GM21786 (cell line): ENCODE data around the gene GPR107.

ENCODE experiments used
- ATAC-seq: cut with Tn5 transposase; IDR thresholded peaks from one replicate; pipeline ENCODE4 v1.9.1; 2021; ENCODE audit not compliant: unreplicated experiment

The GPR107 gene

DNA sequence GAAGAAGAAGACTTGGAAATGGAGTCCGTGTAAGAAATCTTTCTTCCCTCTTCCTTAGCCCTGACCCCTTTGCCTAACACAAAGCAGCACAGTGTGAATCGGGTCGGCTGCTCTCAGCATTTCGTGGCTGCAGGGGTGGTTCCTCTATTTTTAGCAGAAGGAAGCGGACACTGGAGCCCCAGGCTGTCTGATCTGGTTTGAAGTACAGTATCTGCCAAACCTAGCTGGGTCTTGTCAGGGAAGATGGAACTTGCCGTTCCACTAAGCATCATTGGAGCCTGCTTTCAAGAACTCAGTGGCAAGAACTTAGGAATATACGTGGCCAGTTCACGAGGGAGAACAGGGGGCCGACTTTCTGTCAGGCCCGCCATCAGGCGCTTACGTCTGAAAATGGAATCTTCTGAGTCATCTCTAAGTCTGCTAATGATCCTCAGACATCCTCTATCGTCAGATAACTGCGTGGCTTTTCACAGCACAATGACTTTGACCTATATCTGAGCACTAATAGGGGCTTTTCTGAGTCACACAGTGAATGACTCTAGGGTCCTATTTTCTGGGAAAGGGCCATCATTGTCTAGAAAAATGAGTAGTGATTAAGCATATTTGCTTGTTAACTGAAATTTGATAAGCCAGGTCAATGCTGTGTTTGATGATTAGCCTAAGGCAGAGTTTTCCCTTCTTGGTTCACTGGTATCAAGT lies 75.2 kb downstream of the GPR107 start:
- ATAC-seq = peak; percentile 60

DNA sequence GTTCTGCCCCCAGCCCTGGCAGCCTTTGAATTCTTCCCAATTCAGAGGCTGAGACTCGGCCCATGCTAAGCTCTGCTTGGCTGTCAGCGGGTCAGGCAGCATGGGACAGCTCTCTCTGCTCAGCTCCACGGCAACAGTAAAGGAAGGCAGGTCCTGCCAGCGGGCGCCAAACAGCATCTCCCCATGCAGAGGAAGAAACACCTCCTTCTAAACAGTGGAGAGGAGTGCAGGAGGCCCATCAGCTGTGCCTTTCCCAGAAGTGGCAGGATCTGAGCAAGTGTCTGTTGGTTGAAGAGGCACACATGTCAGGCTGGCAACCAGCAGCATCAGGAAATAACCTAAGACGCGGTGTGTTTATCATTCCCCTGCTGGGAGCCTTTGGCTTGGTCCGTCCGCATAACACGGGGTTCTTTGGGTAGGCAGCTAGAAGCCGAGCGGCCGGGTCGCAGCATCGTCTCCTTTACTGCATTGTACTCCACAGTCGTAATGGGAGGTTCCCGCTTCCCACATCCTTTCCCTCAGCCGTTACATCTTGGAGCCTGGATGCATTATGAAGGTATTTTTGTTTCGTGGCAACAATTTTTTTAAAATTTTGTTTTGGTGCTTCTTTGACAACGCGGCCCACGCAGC lies 75.8 kb downstream of the GPR107 start:
- ATAC-seq = no peak

DNA sequence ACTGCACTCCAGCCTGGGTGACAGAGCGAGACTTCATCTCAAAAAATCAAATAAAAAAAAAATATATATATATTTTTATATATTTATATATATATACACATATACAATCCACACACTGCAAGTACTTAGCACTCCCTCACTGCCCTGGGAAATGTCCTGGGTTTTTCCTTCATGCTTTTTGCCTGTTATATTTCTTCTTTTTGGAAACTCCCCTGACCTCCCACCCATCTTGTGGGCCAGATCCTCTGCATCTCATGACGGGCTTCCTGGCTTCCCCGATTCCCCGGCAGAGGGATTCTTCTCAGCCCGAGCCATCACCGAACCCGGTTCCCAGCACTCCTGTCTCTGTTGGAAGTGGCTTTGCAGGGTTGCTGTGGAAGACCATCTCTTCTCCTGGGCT lies 79.0 kb downstream of the GPR107 start:
- no peak for ATAC-seq

DNA sequence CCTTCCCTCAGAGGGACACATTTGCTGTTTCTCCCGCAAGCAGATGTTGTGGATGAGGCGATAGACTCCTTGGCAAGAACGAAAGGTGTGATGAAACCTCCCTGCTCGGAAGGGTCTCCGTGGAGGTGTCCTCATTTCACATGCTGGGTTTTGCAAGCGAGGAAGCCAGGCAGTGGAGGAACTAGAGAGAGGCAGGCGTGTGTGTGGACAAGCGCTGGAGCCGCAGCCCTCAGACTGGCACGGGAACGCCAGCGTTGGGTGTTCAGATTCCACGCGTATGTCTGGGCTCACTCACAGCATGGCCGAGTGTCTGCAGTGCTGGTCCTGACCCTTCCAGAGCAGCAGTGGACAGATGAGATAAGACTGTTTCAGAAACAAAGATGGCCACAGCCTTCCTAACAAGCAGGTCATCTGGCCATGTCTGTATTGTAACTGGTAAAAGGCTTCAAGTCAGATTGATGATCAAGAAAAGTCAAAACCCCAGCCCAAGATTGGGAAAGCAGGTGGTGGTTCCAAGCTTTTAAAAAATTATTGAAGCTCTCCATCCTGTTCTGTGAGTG lies 83.5 kb downstream of the GPR107 start:
- no peak for ATAC-seq

DNA sequence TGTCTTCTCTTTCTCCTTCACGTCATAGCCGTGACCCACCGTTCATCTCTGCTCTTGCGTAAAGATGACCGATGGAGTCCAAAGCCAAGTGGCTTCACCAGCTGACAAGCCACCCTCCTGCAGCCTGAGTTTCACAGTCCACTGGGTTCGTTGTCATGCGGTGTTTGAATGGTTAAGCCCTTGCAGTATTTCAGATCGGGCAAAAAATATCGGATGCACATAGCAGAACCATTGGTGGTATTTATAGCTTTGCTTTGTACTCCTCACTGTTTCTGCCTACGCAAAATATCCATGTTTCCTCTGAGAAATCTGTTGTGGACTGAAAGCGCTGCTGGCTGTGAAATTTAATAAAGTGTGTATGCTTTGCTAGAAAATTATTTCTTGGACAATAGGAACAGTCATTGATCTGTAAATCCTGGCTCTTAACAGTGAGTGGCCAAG lies 84.0 kb downstream of the GPR107 start:
- ATAC-seq = no peak

DNA sequence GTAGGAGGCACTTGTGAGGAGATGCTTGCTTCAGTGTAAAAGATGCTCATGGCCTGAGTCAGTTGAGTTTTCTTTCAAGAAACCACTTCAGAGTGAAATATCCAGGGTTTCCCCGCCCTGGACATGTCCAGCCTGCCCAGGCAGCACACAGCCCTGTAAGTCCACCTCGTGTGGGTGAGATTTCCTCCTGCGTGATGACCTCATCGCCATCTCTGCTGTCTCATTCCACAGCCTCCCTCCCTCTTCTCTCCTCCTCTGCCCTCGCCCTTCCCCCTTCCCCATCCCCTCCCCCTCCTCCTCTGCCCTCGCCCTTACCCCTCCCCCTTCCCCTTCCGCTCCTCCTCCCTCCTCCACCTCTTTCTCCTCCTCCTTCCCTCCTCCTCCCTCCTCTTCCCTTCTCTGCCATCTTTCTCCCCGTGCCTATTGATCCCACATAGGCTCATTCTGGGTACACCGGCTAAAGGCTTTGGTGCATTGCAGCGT lies 84.5 kb downstream of the GPR107 start:
- no peak for ATAC-seq

DNA sequence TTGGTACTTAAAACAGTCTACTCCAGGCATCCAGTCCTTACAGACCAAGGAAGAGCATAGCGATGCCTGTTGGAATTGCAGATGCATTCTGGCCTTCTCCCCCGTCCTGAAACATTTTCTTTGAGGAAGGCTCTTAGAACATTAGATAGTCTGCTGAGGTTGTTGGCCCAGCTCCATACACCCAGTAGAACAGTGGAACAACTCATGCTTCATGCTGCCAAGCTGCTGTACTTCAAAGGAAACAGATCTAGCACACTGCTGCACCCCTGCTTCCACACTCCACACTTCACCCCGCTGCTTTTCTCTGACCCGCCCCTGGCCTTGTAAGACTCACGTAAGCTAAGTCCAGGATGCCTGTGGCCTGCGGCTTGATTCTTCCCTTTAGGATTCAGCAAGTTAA lies 85.1 kb downstream of the GPR107 start:
- no peak for ATAC-seq

DNA sequence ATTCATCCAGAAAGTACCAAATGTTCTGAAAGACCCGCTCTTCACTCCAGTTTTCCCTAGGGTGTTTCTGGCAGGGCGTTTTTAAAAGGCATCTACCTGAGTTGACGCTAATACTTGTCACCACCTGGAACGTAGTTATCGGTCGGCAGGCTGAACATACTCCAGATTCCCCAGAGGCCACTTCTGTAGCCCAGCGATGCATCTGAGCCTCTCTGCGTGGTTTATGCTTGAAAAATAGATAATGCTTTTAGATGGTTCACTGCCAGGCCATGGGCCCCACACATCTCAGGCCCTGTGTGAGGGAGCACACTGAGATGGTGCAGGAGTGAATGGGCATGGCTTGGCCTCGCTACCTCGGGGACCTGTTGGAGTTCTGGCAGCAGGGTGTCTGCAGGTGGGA lies 85.5 kb downstream of the GPR107 start:
- ATAC-seq = no peak

DNA sequence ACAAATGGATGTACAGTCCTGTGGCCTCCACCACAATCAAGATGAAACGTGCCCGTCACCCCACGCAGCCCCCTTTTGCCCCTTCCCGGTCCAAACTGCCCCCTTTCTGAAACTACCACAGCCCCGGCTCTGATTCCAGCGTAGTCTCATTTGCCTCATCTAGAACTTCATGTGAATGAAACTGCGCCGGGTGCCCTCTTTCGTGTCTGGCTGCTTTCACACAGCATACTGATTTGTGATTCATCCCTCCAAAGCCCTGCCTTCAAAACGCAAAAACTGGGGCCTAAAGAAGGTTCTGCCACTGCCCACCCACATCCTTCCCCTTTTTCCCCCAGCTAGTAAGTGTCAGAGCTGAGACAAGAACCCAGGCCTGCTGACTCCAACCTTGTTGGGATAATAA lies 87.0 kb downstream of the GPR107 start:
- ATAC-seq = no peak

DNA sequence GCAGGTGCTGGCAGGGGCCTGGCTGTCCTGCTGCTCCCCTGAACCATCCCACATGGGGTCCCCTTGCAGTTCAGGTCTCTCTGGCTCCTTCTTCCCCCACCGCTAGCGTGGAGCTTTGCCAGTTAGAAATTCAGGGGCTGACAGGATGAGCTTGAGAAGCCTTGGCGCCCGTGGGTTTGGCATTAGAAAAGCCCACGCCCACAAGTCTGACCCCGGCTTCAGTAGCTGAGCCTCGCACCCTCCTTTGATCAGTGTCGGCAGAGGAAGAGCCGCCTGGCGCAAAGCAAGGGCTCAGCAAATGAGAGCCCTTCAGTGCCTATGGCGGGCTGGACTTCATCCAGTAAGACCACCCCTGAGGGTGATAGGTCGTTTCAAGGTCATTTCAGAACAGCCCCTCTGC lies 88.3 kb downstream of the GPR107 start:
- no peak for ATAC-seq

DNA sequence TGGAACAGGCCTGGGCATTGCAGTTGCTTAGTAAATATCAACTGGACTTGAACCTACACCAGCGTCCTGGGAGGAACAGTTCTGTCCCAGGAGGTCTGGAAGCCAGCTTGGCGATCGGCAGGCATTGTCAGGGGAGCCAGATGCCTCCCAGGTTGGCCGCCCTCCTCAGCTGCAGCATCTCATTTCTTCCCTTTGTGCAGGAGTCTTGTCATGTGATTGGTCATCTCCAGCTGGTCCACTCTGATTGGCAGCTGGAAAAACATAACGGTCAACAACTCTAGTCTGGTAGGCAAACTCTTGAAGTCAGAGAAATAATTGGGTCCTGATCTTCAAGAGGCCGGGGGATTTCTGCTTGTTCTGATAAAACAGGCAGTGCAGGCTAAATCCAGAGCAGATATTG lies 88.9 kb downstream of the GPR107 start:
- ATAC-seq = no peak

DNA sequence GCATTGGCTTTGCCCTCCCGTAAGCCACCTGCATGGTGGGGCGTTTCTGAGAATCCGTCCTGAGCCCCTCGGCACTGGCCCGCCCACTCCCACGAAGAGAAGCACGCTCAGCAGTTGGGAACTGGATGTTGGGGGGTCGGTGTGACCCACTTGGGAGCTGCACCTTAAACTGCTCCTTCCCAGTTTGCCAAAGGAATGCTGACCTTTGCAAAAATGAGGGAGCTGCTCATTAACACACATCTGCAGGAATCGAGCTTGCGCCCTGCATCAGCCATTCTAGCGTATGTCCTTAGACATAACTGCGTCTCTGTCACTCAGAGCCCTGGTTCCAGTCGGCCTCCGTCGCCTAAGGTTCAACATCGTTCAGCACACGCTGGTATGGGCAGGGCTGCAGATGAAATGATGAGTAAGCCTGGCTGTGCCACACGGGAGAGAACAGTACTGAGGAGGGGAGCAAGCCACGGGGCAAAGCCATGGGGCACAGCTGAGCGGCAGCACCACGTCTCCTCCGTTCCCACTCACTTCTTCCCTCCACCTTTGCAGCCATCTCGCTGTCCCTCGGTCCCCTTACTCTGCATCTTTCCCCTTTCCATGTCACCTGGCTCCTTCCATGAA lies 89.7 kb downstream of the GPR107 start:
- no peak for ATAC-seq

DNA sequence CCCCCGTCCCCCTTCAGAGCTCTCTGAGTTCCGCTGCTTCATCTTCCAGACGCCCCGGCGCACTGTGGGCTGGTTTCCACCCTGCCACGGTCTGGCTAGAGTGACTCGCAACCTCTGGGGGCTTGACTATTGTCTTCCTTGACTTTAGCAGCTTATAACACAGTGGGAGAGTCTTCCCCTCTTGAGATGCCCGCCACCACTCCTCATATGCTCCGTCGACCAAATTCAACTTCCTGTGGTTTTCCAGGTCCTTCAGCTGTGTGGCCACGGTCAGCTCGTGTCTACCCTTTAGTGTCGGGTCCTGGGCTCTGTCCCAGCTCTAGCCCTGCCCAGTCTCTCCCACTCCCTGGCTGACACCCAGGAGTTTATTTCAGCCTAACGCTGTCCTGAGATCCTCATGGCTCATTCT lies 90.3 kb downstream of the GPR107 start:
- ATAC-seq = no peak

DNA sequence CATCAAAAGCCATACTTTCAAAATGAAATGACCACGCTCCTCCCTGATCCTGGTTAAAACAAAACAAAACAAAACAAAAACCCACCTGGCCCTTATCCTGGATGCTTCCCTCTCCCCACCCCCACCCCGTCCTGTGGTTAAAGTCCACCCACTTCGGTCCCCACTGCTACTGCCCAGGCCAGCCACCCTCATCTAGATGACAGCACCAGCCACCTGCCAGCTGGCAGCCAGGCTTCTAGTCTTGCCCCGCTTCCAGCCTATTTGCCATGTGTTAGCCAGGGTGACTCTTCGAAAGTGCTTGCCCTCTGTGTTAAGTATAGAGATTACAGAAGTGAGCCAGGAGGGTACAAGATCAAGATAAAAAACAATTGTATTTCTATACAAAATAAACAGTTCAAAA lies 91.0 kb downstream of the GPR107 start:
- ATAC-seq = no peak

DNA sequence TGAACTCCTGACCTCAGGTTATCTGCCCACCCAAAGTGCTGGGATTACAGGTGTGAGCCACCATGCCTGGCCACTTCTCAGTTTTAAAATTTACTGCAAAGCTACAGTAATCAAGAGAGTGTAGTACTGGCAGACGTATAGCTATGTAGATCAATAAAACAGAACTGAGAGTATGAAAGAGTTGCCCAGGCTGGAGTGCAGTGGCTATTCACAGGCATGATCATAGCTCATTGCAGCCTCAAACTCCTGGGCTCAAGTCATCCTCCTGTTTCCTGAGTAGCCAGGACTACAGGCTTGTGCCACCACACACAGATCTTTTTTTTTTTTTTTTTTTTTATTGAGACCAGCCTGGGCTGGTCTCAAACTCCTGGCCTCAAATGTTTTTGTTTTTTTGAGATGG lies 92.0 kb downstream of the GPR107 start:
- no peak for ATAC-seq

DNA sequence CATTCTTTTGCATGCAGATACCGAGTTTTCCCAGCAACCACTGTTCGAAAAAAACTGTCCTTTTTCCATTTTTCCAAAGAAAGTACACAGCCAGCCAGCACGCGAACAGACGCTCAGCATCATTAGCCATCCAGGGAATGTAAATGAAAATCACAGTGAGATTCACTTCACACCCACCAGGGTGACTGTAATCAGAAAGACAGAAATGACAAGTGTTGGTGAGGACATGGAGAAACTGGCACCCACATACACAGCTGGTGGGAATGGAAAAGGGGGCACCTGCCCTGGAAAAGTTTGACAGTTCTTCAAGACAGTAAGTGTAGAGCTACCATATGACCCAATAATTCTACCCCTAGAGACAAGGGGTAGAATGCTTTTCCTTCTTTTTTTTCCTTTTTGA lies 93.5 kb downstream of the GPR107 start:
- ATAC-seq = no peak

DNA sequence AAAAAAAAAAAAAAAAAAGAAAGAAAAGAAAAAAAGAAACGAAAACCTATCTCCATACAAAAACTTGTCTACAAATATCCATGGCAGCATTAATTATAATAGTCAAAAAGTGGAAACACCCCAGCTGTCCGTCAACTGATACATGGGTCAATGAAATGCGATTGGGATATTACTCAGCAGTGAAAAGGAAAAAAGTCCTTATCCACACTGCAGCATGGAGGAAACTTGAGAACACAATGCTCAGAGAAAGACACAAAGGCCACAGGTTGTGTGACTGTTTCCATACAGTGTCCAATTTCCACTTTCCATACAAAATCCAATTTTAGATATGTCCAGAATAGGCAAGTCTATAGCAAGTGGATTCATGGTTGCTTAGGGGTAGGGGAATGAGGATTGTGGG lies 94.2 kb downstream of the GPR107 start:
- no peak for ATAC-seq

DNA sequence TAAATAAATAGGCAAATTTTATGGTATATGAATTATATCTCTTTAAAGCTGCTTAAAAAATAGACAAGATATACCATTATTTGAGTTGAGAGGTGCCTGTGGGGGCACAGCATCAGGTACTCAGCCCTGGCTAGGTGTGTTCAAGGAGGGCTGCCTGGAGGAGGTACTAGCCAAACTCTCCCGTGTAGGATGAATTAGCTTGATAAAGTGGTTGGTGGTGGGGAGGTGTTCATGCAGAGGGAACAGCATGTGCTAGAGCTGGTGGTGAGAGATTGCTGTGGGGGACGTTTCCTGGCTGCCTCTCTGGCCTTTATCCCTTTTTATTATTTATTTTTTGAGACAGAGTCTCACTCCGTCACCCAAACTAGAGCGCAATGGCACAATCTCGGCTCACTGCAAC lies 95.3 kb downstream of the GPR107 start:
- ATAC-seq = no peak

DNA sequence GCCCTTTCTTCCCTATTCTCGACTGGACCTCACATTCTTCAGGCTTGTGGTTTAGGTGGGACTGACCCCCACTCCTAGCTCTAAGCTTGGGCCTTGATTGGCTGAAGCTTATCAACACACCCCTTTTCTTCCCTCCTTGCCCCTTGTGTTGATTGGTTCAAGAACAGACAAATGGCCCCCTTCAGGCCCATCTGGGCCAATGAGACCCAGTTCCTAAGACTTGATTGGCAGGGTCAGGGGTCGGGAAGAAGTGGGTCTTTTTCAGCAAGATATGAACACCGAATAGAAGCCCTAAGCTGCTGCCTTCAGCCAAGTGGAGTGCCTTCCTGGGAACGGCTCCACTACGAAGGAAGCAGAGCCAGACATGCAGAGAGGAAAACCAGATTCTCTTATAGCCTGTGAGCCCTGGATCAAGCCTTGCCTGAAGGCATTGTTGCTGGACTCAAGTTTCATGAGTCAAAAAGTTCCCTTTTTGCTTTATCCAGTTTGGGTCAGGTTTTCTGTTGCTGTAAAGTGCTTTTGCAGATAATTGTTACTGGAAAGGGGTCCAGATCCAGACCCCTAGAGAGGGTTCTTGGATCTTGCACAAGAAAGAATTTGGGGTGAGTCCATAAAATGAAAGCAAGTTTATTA lies 96.1 kb downstream of the GPR107 start:
- no peak for ATAC-seq

DNA sequence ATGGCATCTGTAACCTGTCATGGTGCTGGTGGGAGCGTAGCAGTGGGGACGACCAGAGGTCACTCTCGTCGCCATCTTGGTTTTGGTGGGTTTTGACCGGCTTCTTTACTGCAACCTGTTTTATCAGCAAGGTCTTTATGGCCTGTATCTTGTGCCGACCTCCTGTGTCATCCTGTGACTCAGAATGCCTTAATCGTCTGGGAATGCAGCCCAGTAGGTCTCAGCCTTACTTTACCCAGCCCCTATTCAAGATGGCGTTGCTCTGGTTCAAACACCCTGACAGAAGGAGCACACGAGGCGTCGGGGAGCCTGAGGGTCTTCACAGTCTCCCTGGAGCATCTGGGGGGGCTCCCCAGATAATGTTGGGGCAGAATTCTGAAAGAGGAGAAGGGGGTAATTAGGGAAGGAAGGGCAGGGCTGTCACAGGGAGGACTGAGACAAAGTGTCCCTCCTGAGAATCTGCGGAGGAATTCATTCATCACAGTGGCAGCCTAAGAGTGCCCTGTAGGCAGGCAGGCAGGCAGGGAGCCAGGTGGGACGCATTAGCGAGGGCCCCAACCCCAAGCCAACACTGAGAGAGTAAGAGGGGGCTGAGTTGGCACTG lies 97.2 kb downstream of the GPR107 start:
- no peak for ATAC-seq

DNA sequence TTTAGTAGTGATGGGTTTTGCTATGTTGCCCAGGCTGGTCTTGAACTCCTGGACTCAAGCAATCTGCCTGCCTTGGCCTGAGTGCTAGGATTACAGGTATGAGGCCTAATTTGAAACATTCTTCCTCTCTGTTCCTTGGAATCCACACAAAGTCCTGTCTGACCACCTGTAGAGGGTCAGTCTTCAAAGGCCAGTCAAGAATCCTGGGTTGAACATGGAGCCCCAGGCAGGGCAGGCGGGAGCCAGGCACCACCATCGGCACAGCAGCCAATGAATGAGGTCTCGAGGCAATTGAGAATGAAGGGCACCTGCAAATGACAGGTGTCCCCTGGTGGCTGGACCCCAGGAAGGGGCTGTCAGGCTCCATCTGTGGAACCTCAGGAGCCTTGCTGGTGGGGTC lies 101.1 kb downstream of the GPR107 start:
- no peak for ATAC-seq
